GM21367 (cell line): ENCODE results near the gene C15orf40.
"Not testable (repeated sequence)": the region's sequence is repeated elsewhere in the genome, so short reads cannot be mapped to it uniquely, and the experiment has no call there.

Experiments
- ATAC-seq: cut with Tn5 transposase; IDR thresholded peaks from one replicate; pipeline ENCODE4 v1.9.1; 2021; ENCODE audit not compliant: unreplicated experiment

The C15orf40 gene

DNA sequence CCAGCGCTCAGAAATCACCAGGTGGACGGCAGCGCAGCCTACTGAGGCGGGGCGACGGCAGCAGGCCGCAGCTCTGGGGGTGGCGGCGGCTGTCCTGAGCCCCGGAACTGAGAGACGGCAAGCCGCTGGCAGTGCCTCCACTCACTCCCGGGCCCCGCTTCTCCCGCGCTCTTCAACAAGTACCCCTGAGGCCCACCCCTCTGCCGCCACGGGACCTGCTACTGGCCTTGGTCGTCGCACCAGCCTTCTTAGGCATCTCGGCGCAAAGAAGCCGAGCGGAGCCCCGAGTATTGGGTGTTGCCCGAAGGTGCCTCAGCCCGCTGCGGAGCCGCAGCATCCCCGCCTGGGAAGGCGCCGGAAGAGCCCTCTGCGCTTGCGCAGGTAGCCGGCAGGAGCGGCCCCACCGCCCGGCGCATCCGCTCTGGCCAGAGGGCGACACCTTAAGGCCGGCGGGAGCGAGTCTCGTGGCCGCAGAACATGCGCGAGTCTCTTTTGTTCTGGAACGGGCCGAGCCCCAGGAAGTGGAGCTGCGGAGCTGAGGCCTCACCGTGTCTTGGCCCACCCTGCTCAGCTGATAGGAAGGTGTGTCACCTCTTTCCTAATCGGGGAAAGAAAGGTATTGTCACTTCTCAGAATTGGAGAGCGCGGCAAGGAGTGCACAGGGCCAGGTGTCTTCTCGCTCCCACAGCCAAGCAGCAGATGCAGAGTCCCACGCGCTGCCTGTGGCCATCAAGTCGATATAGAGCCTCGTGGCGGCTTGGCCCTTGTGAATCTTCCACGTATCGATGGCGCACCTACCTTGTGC is at the start of gene C15orf40:
C15orf40 (minus strand) TSS at position 369 of the 805 bp plus-strand sequence; CDS start at position 337, 32 bp downstream.
- peak; percentile 89 for ATAC-seq

- ATAC-seq, result no peak
These were observed 46.4 kb upstream of the C15orf40 start for GRCh38 chr15:83057696-83058376.

GRCh38 chr15:83057002-83057401 is 45.6 kb upstream of the C15orf40 start:
- no peak for ATAC-seq

DNA sequence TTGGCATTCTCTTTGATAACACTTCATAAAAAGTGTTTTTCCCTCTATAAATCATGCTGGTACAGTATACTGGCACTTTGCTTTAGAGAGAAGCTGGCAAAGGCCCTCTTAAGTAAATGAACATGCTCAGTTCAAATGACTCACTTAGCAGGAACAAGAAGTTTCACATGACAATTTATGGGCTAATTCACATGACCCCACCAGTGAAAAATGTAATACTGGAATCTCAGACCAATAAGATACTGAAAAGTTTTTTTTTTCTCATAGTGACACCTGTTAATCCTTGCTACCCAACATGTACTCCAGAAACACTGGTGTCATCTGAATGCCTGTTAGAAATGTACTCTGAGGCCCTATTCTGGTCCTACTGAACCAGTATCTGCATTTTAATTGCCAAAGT is 41.7 kb upstream of the C15orf40 start:
- ATAC-seq, result no peak

- no peak for ATAC-seq
These were observed 35.2 kb upstream of the C15orf40 start for GRCh38 chr15:83046558-83047127.

DNA sequence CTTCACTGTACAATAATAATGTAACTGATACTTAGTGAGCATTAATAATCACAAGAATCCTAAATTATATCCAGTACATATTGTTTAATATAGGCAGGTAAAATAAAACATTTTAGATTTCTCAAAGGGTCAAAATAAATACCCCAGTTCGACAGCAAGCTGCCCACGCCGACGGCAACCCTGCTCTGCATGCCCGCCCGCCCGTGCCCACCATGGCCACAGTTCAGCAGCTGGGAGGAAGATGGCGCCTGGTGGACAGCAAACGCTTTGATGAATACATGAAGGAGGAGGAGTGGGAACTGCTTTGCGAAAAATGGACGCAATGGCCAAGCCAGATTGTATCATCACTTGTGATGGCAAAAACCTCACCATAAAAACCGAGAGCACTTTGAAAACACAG is 32.7 kb upstream of the C15orf40 start:
- ATAC-seq, result no peak

DNA sequence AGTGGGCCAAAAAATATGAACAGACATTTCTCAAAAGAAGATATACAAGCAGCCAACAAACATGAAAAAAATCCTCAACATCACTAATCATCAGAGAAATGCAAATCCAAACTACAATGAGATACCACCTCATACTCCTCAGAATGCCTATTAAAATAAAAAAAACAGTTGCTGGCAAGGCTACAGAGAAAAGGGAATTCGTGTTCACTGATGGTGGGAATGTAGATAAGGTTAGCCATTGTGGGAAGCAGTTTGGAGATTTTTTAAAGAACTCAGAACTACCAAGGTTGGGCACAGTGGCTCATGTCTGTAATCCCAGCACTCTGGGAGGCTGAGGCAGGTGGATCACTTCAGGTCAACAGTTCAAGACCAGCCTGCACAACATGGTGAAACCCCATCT is 27.8 kb upstream of the C15orf40 start:
- no peak for ATAC-seq

DNA sequence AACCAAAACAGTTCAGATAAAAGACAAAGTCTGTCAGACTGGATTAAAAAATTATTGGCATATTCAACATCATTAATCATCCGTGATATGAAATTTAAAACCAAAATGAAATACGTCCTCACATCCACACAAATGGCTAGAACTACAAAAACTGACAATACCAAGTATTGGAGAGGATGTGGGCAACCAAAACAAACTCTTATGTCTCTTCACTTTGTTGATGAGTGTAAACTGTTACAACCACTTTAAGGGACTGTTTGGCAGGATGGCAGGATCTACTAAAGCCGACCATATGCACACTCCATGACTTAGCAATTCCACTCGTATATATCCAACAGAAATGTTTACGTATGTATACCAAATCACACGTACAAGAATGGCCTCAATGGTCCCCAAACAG is 24.8 kb upstream of the C15orf40 start:
- ATAC-seq, result no peak

- ATAC-seq, result not testable (repeated sequence)
These were observed 19.8 kb upstream of the C15orf40 start for GRCh38 chr15:83031234-83031633.

GRCh38 chr15:83030021-83030420 is 18.6 kb upstream of the C15orf40 start:
- no peak for ATAC-seq

DNA sequence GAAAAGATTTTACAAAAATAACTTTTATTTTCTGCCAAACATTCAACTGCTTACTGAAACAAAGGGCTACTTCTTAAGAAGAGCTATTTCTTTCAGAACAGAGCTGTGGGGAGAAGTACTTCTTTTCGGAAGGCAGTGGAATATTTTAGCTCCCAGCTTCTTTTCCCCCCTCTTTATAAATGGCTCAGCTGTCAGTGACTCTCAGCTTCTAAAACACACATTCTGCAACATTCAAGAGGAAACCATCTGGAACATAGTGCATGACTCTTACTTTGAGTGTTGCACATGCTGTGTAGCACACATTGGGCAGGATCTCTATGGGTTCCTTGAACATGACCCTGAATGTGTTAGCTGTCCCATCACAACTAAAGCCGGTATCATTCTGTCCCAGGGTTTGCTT is 7.0 kb upstream of the C15orf40 start:
- no peak for ATAC-seq

DNA sequence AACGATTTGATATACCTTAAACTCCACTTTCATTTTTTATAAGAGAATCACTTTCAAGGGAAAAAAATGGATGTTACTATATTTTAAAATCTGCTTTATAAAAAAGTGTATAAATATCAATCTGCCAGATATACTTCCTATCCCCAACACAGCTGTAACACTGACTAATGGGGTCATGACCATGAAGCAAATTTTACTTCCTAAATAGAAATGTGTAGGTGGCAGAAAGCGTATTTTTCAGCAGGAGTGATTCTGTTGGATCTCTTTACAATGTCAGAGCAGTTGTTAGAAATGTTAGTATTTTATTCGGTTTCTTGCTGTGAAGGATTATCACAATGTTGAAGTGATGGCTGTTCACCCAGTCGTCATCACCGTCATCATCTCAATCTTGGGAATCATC is 5.5 kb upstream of the C15orf40 start:
- ATAC-seq, result no peak

GRCh38 chr15:83015361-83015760 is 3.9 kb upstream of the C15orf40 start:
- no peak for ATAC-seq

DNA sequence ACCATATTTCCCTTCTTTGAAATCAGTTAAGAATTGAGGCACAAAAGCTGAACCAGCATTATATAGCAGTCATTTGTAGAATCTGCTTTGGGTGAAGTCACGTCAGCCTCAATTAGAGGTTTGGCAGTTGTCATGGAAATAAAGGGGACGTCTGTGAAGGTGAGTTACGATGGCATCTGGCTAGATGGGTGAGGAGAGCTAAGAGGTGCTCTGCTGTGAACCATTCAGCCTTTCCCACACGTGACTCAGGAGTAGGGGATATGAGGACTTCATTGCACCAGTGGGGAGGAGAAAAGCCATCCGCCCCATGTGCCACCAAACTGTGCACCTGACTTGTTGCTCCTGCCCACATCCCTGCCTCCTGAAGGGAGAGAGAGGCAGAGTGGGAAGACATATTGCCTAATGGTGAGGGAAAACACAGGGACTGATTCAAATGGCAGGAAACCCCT is 2.8 kb upstream of the C15orf40 start:
- no peak for ATAC-seq

DNA sequence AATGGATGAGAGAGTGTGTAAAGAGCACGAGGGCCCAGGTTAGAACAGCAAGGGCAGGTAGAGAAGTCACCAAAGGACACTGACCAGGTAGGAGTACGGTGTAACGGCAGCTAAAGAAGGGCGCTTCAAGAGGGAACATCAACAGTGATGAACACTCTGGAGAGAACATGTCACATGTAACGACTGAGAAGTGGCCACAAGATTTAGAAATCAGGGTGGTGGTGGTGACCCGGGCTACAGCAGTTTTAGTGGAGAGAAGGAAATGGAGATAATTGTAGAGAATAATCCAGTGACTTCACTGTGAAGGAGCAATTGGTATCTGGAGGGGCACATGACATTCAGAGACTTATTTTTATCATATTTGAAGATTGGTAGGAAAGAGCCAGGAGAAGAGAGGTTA is 1.2 kb upstream of the C15orf40 start:
- no peak for ATAC-seq

DNA sequence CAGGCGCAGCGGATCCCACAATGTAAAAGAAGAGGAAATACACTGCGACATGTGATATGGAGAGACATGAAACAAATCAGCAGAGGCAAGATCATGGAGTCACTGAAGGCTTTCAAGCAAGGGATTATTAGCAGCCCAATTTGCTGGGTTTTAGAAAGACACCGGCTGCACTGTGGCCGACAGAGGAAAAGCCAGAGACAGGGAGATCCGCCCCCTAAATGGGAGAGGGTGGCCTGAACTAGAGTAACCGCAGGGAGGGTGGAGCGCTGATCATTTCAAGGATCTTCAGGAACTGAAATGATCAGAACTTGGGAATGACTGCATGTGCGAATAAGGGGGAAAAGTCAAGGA is 612 bp upstream of the C15orf40 start:
- no peak for ATAC-seq

DNA sequence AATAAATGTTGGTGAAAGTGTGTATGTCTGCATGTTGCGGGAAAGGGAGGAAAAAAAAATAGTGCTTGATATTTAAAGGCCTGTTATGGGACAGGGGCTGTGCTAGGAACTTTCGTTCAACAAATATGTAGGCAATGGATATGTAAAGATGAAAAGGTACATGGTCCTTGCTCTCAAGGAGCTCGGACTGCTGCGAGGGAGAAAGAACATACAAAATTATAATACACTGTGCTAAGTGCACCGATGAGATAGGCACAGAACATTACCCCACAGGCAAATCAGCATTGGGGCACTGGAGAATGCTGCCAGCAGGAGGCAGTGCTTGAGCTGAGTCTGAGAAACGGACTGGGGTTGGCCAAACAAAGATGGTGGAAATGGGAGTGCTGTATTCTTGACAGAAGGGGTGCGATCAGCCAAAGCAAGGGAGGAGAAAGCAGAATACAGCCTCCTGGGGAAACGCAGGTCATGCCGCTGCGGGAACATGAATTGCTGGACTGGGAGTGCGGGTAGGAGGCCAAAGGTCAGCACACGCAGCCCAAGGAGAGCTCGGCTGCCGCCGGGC is 649 bp downstream of the C15orf40 start:
- peak; percentile 54 for ATAC-seq

DNA sequence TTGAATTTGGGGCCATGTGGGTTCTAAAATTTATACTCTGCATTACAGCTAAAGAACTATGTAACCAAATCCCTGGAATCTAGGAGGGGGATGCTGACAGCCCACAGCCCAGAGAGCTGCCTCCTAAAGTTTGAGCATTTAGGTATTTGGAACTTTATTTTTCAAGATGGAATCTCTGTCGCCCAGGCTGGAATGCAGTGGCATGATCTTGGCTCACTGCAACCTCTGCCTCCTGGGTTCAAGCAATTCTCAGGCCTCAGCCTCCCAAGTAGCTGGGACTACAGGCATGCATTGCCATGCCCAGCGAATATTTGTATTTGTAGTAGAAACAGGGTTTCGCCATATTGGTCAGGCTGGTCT is 10.8 kb downstream of the C15orf40 start:
- not testable (repeated sequence) for ATAC-seq

- peak; percentile 68 for ATAC-seq
These were observed 11.4 kb downstream of the C15orf40 start for GRCh38 chr15:82999905-83000671.

GRCh38 chr15:82999426-82999825 is 12.0 kb downstream of the C15orf40 start:
- no peak for ATAC-seq

GRCh38 chr15:82995938-82996337 is 15.5 kb downstream of the C15orf40 start:
- no peak for ATAC-seq
